ENCODE results near the gene GSG1L. TPM values are rescaled to one million over a fixed set of nuclear protein-coding genes. Genes with fewer than 3 reads are reported as not detected.
A peak's percentile ranks its signal among the peaks of the same experiment; 100 is the strongest.

GSG1L gene
- total RNA-seq, 1 donor from 2014 or later = not detected

GRCh38 chr16:28092721-28093384 lies 29.3 kb upstream of the GSG1L start:
- DNase-seq (ENCODE audit: low spot score) (no peak), ATAC-seq (no peak)

- DNase-seq (ENCODE audit: low spot score) (no peak), ATAC-seq (no peak)
These were observed 28.1 kb upstream of the GSG1L start for GRCh38 chr16:28091656-28092055.

- DNase-seq (ENCODE audit: low spot score) (no peak), ATAC-seq (no peak)
These were observed 27.3 kb upstream of the GSG1L start for GRCh38 chr16:28090646-28091377.

- ATAC-seq (no peak), DNase-seq (ENCODE audit: low spot score) (no peak)
These were observed 26.5 kb upstream of the GSG1L start for GRCh38 chr16:28089992-28090365.

- no peak for ATAC-seq
- DNase-seq (ENCODE audit: low spot score) = no peak
These were observed 25.9 kb upstream of the GSG1L start for GRCh38 chr16:28089205-28089991.

- peak; percentile 58 for ATAC-seq
- DNase-seq (ENCODE audit: low spot score) = no peak
These were observed 24.3 kb upstream of the GSG1L start for GRCh38 chr16:28087675-28088300.

GRCh38 chr16:28087140-28087660 lies 23.7 kb upstream of the GSG1L start:
- ATAC-seq (peak; percentile 63), DNase-seq (ENCODE audit: low spot score) (no peak)

- ATAC-seq (no peak), DNase-seq (ENCODE audit: low spot score) (no peak)
These were observed 22.9 kb upstream of the GSG1L start for GRCh38 chr16:28086186-28087139.

- ATAC-seq (no peak), DNase-seq (ENCODE audit: low spot score) (no peak)
These were observed 22.1 kb upstream of the GSG1L start for GRCh38 chr16:28085389-28086171.

GRCh38 chr16:28084209-28084608 lies 20.7 kb upstream of the GSG1L start:
- ATAC-seq (no peak), DNase-seq (ENCODE audit: low spot score) (no peak)

GRCh38 chr16:28082624-28083023 lies 19.1 kb upstream of the GSG1L start:
- no peak for DNase-seq (ENCODE audit: low spot score)
- no peak for ATAC-seq

- no peak for ATAC-seq
- DNase-seq (ENCODE audit: low spot score) = no peak
These were observed 18.0 kb upstream of the GSG1L start for GRCh38 chr16:28081391-28081968.

GRCh38 chr16:28078261-28078660 lies 14.7 kb upstream of the GSG1L start:
- no peak for ATAC-seq

GRCh38 chr16:28073836-28074235 lies 10.3 kb upstream of the GSG1L start:
- no peak for ATAC-seq
- DNase-seq (ENCODE audit: low spot score) = no peak

More at GRCh38 chr16:28078261-28078660, 14.7 kb upstream of the GSG1L start:
- DNase-seq (ENCODE audit: low spot score) = no peak

- no peak for ATAC-seq
- DNase-seq (ENCODE audit: low spot score) = no peak
These were observed 8.6 kb upstream of the GSG1L start for GRCh38 chr16:28072087-28072486.

GRCh38 chr16:28069971-28070794 lies 6.7 kb upstream of the GSG1L start:
- no peak for DNase-seq (ENCODE audit: low spot score)

GRCh38 chr16:28068976-28069375 lies 5.5 kb upstream of the GSG1L start:
- ATAC-seq = no peak

More at GRCh38 chr16:28069971-28070794, 6.7 kb upstream of the GSG1L start:
- no peak for ATAC-seq

More at GRCh38 chr16:28068976-28069375, 5.5 kb upstream of the GSG1L start:
- DNase-seq (ENCODE audit: low spot score) = no peak
